MM.1S (cell line): ENCODE measurements around the gene SORT1.

ENCODE experiments used
- EZH2 ChIP-seq: fragments of 300-600 bp; sonication (generic); optimal IDR thresholded peaks from 2 replicates; pipeline ENCODE3; 2017; ENCODE audit warnings: low read depth, mild to moderate bottlenecking, antibody characterized with exemption, low read length, mixed read lengths
- EZH2phosphoT487 ChIP-seq: fragments of 300-600 bp; sonication (generic); IDR thresholded peaks from 2 replicates; pipeline ENCODE4 v1.6.1; 2018; ENCODE audit warnings: antibody characterized with exemption, low read length
- TF ChIP-seq, protein P1 (sequence below): fragments of 300-600 bp; sonication (generic); IDR thresholded peaks from 2 replicates; pipeline ENCODE4 v1.5.1; 2016; ENCODE audit warnings: antibody characterized with exemption, low read length, mixed read lengths

DNA sequence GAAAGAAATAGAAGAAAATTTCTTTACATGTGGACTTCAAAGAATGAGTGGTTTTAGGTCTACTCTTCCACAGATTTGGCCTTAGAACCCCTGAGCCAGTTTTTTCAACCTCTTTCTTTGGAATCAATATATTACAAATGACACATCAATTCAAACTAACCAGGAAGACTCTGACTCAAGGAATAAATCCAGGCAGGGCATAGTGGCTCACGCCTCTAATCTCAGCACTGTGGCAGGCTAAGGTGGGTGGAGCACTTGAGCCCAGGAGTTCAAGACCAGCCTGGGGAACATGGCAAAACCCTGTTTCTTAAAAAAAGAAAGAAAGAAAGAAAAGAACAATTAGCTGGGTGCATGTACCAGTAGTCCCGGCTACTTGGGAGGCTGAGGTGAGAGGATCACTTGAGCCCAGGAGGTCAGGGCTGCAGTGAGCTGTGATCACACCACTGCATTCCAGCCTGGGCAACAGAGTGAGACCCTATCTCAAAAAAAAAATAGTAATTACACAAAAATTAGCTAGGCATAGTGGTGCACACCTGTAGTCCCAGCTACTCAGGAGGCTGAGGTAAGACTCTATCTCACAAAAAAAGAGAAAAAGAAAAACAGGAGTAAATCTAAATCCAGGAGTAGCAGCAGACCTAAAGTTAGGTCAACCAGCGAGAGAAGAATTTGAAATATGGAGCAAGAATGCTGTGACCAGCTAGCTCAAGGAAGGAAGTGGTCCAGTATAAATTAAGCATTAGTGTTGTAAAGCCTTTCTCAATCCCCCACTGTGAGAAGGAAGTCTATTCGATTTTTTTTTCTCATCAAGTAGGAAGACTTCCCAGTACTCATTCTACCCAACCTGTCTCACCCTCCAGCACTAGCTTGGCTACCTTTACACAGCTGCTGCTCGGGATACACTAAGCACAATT lies 1.9 kb downstream of the SORT1 start:
- TF ChIP-seq, protein P1, sequence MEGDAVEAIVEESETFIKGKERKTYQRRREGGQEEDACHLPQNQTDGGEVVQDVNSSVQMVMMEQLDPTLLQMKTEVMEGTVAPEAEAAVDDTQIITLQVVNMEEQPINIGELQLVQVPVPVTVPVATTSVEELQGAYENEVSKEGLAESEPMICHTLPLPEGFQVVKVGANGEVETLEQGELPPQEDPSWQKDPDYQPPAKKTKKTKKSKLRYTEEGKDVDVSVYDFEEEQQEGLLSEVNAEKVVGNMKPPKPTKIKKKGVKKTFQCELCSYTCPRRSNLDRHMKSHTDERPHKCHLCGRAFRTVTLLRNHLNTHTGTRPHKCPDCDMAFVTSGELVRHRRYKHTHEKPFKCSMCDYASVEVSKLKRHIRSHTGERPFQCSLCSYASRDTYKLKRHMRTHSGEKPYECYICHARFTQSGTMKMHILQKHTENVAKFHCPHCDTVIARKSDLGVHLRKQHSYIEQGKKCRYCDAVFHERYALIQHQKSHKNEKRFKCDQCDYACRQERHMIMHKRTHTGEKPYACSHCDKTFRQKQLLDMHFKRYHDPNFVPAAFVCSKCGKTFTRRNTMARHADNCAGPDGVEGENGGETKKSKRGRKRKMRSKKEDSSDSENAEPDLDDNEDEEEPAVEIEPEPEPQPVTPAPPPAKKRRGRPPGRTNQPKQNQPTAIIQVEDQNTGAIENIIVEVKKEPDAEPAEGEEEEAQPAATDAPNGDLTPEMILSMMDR, result no peak
- TF ChIP-seq EZH2 (no peak), EZH2phosphoT487 (no peak)
